Fibroblast of lung (primary cell): ENCODE results near the gene CHST10. TPM values are rescaled to one million over a fixed set of nuclear protein-coding genes. Genes with fewer than 3 reads are reported as not detected.

Experiments used
- DNase-seq, 2 donors: peaks; one replicate each; pipeline versions ENCODE4 v3.0.0 to v3.0.0-alpha.2; 2010; ENCODE audit warnings: low read depth in 2 of 2
- H2AFZ ChIP-seq: 2 replicates; pipeline ENCODE4 v1.5.1; 2012; ENCODE audit warnings: low read length, control low read depth, inconsistent platforms
- H3K27ac ChIP-seq: 2 replicates; pipeline ENCODE4 v1.5.1; 2011; ENCODE audit warnings: low read length, control low read depth; ENCODE audit not compliant: insufficient read depth
- H3K27me3 ChIP-seq: 2 replicates; pipeline ENCODE4 v1.5.1; 2011; ENCODE audit warnings: mild to moderate bottlenecking, low read length; ENCODE audit not compliant: control insufficient read depth, insufficient read depth
- H3K36me3 ChIP-seq: 2 replicates; pipeline ENCODE4 v1.5.1; 2011; ENCODE audit warnings: low read length; ENCODE audit not compliant: control insufficient read depth, insufficient read depth
- H3K4me1 ChIP-seq: 2 replicates; pipeline ENCODE4 v1.5.1; 2011; ENCODE audit warnings: low read length; ENCODE audit not compliant: control insufficient read depth, insufficient read depth; ENCODE audit errors: extremely low read depth
- H3K4me2 ChIP-seq: 2 replicates; pipeline ENCODE4 v1.5.1; 2011; ENCODE audit warnings: low read length, control low read depth; ENCODE audit not compliant: insufficient read depth; ENCODE audit errors: extremely low read depth
- H3K4me3 ChIP-seq, 4 experiments: fragments of 200-600 bp in 1 of 4; sonication (generic) in 1 of 4; replicated peaks in 1 of 4; 2 replicates each; pipeline ENCODE4 v1.5.1; 2011 to 2016; ENCODE audit warnings: low read length in 4 of 4, low read depth in 3 of 4, mild to moderate bottlenecking in 3 of 4, control low read depth in 2 of 4, inconsistent platforms in 1 of 4, mixed read lengths in 1 of 4; ENCODE audit not compliant: insufficient read depth in 1 of 4; ENCODE audit errors: control extremely low read depth in 1 of 4
- H3K79me2 ChIP-seq: 2 replicates; pipeline ENCODE4 v1.5.1; 2012; ENCODE audit warnings: mild to moderate bottlenecking, low read length, inconsistent platforms; ENCODE audit not compliant: control insufficient read depth, insufficient read depth
- H3K9ac ChIP-seq: 2 replicates; pipeline ENCODE4 v1.5.1; 2011; ENCODE audit warnings: mild to moderate bottlenecking, low read length, control low read depth; ENCODE audit not compliant: insufficient read depth
- H3K9me3 ChIP-seq: 2 replicates; pipeline ENCODE4 v1.5.1; 2012; ENCODE audit warnings: low read depth, low read length; ENCODE audit not compliant: control insufficient read depth, insufficient read depth
- H4K20me1 ChIP-seq: 2 replicates; pipeline ENCODE4 v1.5.1; 2011; ENCODE audit warnings: low read length; ENCODE audit not compliant: control insufficient read depth, insufficient read depth; ENCODE audit errors: extremely low read depth
- CTCF ChIP-seq, 2 donors: IDR thresholded peaks in 1 of 2; conservative IDR thresholded peaks in 1 of 2; 1 replicate in 1 of 2; 2 replicates in 1 of 2; pipeline ENCODE4 v1.5.1; 2011 to 2012; ENCODE audit warnings: low read length in 2 of 2, control low read depth in 1 of 2, inconsistent platforms in 1 of 2, low read depth in 1 of 2, mild to moderate bottlenecking in 1 of 2
- EZH2 ChIP-seq: IDR thresholded peaks from 2 replicates; pipeline ENCODE4 v1.5.1; 2012; ENCODE audit warnings: low read length, control low read depth, mild to moderate bottlenecking; ENCODE audit errors: missing control alignments
- polyA plus RNA-seq, 2 donors: library from polyadenylated mRNA; depleted of rRNA in 1 of 2; stranded (reverse) in 1 of 2; unstranded in 1 of 2; fragments of >200 nt; gene quantifications; 2 replicates each; pipeline ENCODE4 v1.2.1, GENCODE V29; 2011 to 2012; ENCODE audit warnings: missing spikeins in 1 of 2
- total RNA-seq: library from RNA; depleted of rRNA; stranded (reverse); fragments of >200 nt; gene quantifications from 2 replicates; pipeline ENCODE4 v1.2.1, GENCODE V29; 2014

CHST10 gene
- total and polyA plus RNA-seq, 2 donors (not counting 1 experiment from before 2014, with no cell fraction given), result 5.0 to 6.7 TPM

GRCh38 chr2:100413571-100413970 lies 3.9 kb downstream of the CHST10 start:
- no peak overlapping the region for H3K27ac ChIP-seq
- no peak overlapping the region for H3K4me2 ChIP-seq
- no peaks in the 10 kb centered on the region for H4K20me1 ChIP-seq
- DNase-seq, result no peak
- H3K36me3 ChIP-seq, result no peaks in the 10 kb centered on the region
- no peak overlapping the region for H3K9ac ChIP-seq
- H2AFZ ChIP-seq, result no peak overlapping the region
- no peaks in the 10 kb centered on the region for H3K79me2 ChIP-seq
- no peaks in the 10 kb centered on the region for H3K4me1 ChIP-seq
- no peak overlapping the region for H3K4me3 ChIP-seq
- no peaks in the 10 kb centered on the region for H3K9me3 ChIP-seq
- no peaks in the 10 kb centered on the region for H3K27me3 ChIP-seq
- TF ChIP-seq EZH2 (no peak), CTCF (conservative IDR thresholded peaks at IDR 0.05 in 1 of 2, IDR thresholded peaks at IDR 0.05 in 1 of 2; ENCODE audit: low read depth in 1 of 2, low read length in 2 of 2) (no peak)

- no peak overlapping the region for H3K9ac ChIP-seq
- no peak overlapping the region for H3K27ac ChIP-seq
- H3K9me3 ChIP-seq, result no peaks in the 10 kb centered on the region
- DNase-seq, result no peak
- no peaks in the 10 kb centered on the region for H3K79me2 ChIP-seq
- no peaks in the 10 kb centered on the region for H4K20me1 ChIP-seq
- H3K4me2 ChIP-seq, result no peak overlapping the region
- no peak overlapping the region for H3K4me3 ChIP-seq
- TF ChIP-seq EZH2 (no peak), CTCF (conservative IDR thresholded peaks at IDR 0.05 in 1 of 2, IDR thresholded peaks at IDR 0.05 in 1 of 2; ENCODE audit: low read depth in 1 of 2, low read length in 2 of 2) (no peak)
- no peaks in the 10 kb centered on the region for H3K4me1 ChIP-seq
- H2AFZ ChIP-seq, result no peak overlapping the region
- no peaks in the 10 kb centered on the region for H3K36me3 ChIP-seq
- no peaks in the 10 kb centered on the region for H3K27me3 ChIP-seq
These were observed 4.6 kb downstream of the CHST10 start for GRCh38 chr2:100412881-100413321.

- Histone ChIP-seq H3K27ac (no peak overlapping the region), H2AFZ (no peak overlapping the region), H4K20me1 (no peaks in the 10 kb centered on the region), H3K27me3 (no peaks in the 10 kb centered on the region), H3K4me3 (no peak overlapping the region), H3K36me3 (no peaks in the 10 kb centered on the region), H3K4me1 (no peaks in the 10 kb centered on the region), H3K9me3 (no peaks in the 10 kb centered on the region), H3K4me2 (no peak overlapping the region), H3K79me2 (no peaks in the 10 kb centered on the region), H3K9ac (no peak overlapping the region)
- no peak for TF ChIP-seq EZH2
- TF ChIP-seq CTCF (conservative IDR thresholded peaks at IDR 0.05 in 1 of 2, IDR thresholded peaks at IDR 0.05 in 1 of 2; ENCODE audit: low read depth in 1 of 2, low read length in 2 of 2), result no peak
- no peak for DNase-seq
These were observed 5.0 kb downstream of the CHST10 start for GRCh38 chr2:100412466-100412865.
